HepG2 (cell line): ENCODE data around the gene BCL2. TPM values are rescaled to one million over a fixed set of nuclear protein-coding genes. Genes with fewer than 3 reads are reported as not detected.

Experiments
- ATAC-seq: fragments of 200-7000 bp; cut with Tn5 transposase; 3 replicates; pipeline ENCODE4 v1.9.1; 2020; ENCODE audit warnings: mild to moderate bottlenecking, moderate library complexity
- BruUV-seq: library from RNA; stranded (reverse); fragments of 400-500 nt; replicated peaks from 2 replicates; lab custom pipeline; 2021; lab: Mats Ljungman, UMichigan
- CTCF ChIA-PET: fragments of 300-600 bp; formaldehyde crosslinking; extraction: SDS; loops from one replicate; lab custom pipeline; 2021; ENCODE audit warnings: low total read pairs, inconsistent platforms, low intra/inter-chr PET ratio; lab: Yijun Ruan, JAX
- POLR2A ChIA-PET: fragments of 350-600 bp; sonication (Branson Sonifier 250); formaldehyde crosslinking; loops from one replicate; lab custom pipeline; 2020; ENCODE audit warnings: antibody characterized with exemption, inconsistent platforms; lab: Yijun Ruan, JAX
- DNase-seq: peaks from one replicate; pipeline ENCODE4 v3.0.0-alpha.2; 2015; ENCODE audit warnings: low spot score
- FAIRE-seq: peaks from 3 replicates; lab custom pipeline; 2011; peaks lifted over from hg19 to GRCh38; lab: Jason Lieb, UNC
- H2AFZ ChIP-seq: one replicate; pipeline ENCODE4 v1.6.1; 2011; ENCODE audit warnings: low read length, inconsistent platforms
- H3K27ac ChIP-seq: fragments of 300-600 bp; 3 replicates; pipeline ENCODE4 v1.8.0; 2011; ENCODE audit warnings: mixed run types, mild to moderate bottlenecking, mixed read lengths, low read length, inconsistent platforms; ENCODE audit not compliant: insufficient read depth; ENCODE audit errors: extremely low read length
- H3K27me3 ChIP-seq, 2 experiments: fragments of 200-600 bp in 1 of 2; 2 replicates in 1 of 2; 3 replicates in 1 of 2; pipeline versions ENCODE4 v1.6.0 to v1.8.0; 2011; ENCODE audit warnings: low read length in 2 of 2, mild to moderate bottlenecking in 2 of 2, moderate library complexity in 2 of 2, inconsistent platforms in 1 of 2; ENCODE audit not compliant: insufficient read depth in 2 of 2, control insufficient read depth in 1 of 2
- H3K36me3 ChIP-seq, 2 experiments: fragments of 200-600 bp in 1 of 2; replicated peaks in 1 of 2; 2 replicates in 1 of 2; 3 replicates in 1 of 2; pipeline versions ENCODE4 v1.5.1 to v1.8.0; 2011; ENCODE audit warnings: low read length in 2 of 2, inconsistent platforms in 1 of 2; ENCODE audit not compliant: insufficient read depth in 2 of 2, control insufficient read depth in 1 of 2
- H3K4me1 ChIP-seq: 2 replicates; pipeline ENCODE4 v1.5.1; 2012; ENCODE audit warnings: low read length, inconsistent platforms; ENCODE audit not compliant: insufficient read depth
- H3K4me2 ChIP-seq: 2 replicates; pipeline ENCODE4 v1.6.0; 2011; ENCODE audit warnings: low read depth, low read length, inconsistent platforms
- H3K4me3 ChIP-seq, 3 experiments: fragments of 200-600 bp in 1 of 3; sonication (generic), shearing (Covaris generic) in 1 of 3; replicated peaks in 1 of 3; 2 replicates each; pipeline ENCODE4 v1.5.1; 2011 to 2016; ENCODE audit warnings: low read length in 3 of 3, inconsistent platforms in 2 of 3, low read depth in 2 of 3, mild to moderate bottlenecking in 2 of 3, control low read depth in 1 of 3, mixed read lengths in 1 of 3; ENCODE audit not compliant: insufficient read depth in 1 of 3
- H3K79me2 ChIP-seq: one replicate; pipeline ENCODE4 v1.6.1; 2011; ENCODE audit warnings: low read length, inconsistent platforms; ENCODE audit not compliant: insufficient read depth
- H3K9ac ChIP-seq: 2 replicates; pipeline ENCODE4 v1.6.0; 2011; ENCODE audit warnings: mild to moderate bottlenecking, low read depth, low read length, inconsistent platforms; ENCODE audit not compliant: insufficient read depth
- H3K9me3 ChIP-seq: 2 replicates; pipeline ENCODE4 v1.5.1; 2012; ENCODE audit warnings: mild to moderate bottlenecking, low read length
- H4K20me1 ChIP-seq: 2 replicates; pipeline ENCODE4 v1.6.0; 2011; ENCODE audit warnings: inconsistent platforms, mild to moderate bottlenecking, low read length, moderate library complexity; ENCODE audit not compliant: insufficient read depth
- ATF1 ChIP-seq: IDR thresholded peaks from 2 replicates; pipeline ENCODE4 v1.6.1; 2016; ENCODE audit warnings: mild to moderate bottlenecking, control low read depth
- CREB1 ChIP-seq, 2 experiments: fragments of 450-650 bp in 1 of 2; IDR thresholded peaks; 2 replicates each; pipeline ENCODE4 v1.6.1; 2016 to 2017; ENCODE audit warnings: control low read depth in 1 of 2, mild to moderate bottlenecking in 1 of 2, missing compliant biosample characterization in 1 of 2, missing genetic modification characterization in 1 of 2
- NCOA1 ChIP-seq: sonication (generic); formaldehyde crosslinking; IDR thresholded peaks from 2 replicates; pipeline ENCODE4 v1.9.0; 2021; ENCODE audit warnings: missing genetic modification reagents
- TBX3 ChIP-seq: fragments of 450-650 bp; IDR thresholded peaks from 2 replicates; pipeline ENCODE4 v1.6.1; 2017; ENCODE audit warnings: antibody characterized with exemption, mild to moderate bottlenecking, inconsistent platforms, borderline replicate concordance
- ZBTB39 ChIP-seq: sonication (generic); formaldehyde crosslinking; IDR thresholded peaks from 2 replicates; pipeline ENCODE4 v1.5.0; 2020; ENCODE audit warnings: missing genetic modification reagents
- ZNF101 ChIP-seq: sonication (generic); formaldehyde crosslinking; IDR thresholded peaks from 2 replicates; pipeline ENCODE4 v1.4.0; 2020; ENCODE audit warnings: mild to moderate bottlenecking, low read depth, missing genetic modification reagents, borderline replicate concordance
- ZNF296 ChIP-seq: sonication (generic); formaldehyde crosslinking; conservative IDR thresholded peaks from 2 replicates; pipeline ENCODE4 v1.5.0; 2020; ENCODE audit warnings: mild to moderate bottlenecking, missing genetic modification reagents
- ZNF572 ChIP-seq: sonication (generic); formaldehyde crosslinking; IDR thresholded peaks from 2 replicates; pipeline ENCODE4 v1.5.1; 2020; ENCODE audit warnings: mild to moderate bottlenecking, missing genetic modification reagents
- ZNF674 ChIP-seq: sonication (generic); formaldehyde crosslinking; IDR thresholded peaks from 2 replicates; pipeline ENCODE4 v1.5.0; 2020; ENCODE audit warnings: low read depth, mild to moderate bottlenecking, missing genetic modification reagents
- ZNF781 ChIP-seq: sonication (generic); formaldehyde crosslinking; IDR thresholded peaks from 2 replicates; pipeline ENCODE4 v1.5.1; 2020; ENCODE audit warnings: borderline replicate concordance, mild to moderate bottlenecking, missing genetic modification reagents; ENCODE audit errors: not compliant biosample characterization
- WGBS: methylation state at CpG from one replicate; pipeline ENCODE4 v1.1.6; 2017; ENCODE audit warnings: low lambda C conversion rate; 5-methylcytosine and 5-hydroxymethylcytosine counted together
- in situ Hi-C: cut with HindIII; loops from 2 replicates; pipeline ENCODE4 v1.10.0; 2017; ENCODE audit warnings: low pct_unique_long_range_greater_than_20kb; ENCODE audit not compliant: extremely low pct_ligation_motif_present
- intact Hi-C: fragments of 100-400 bp; cut with micrococcal nuclease; formaldehyde crosslinking; loops from one replicate; pipeline ENCODE4 v1.10.0; 2022; ENCODE audit not compliant: unreplicated experiment
- polyA plus RNA-seq, 8 experiments: library from polyadenylated mRNA; depleted of rRNA in 3 of 8; stranded (reverse) in 7 of 8; unstranded in 1 of 8; fragments of >200 nt; fragmentation: Illumina TruSeq in 4 of 8; extraction: Trizol in 4 of 8; gene quantifications; 2 replicates each; pipeline versions ENCODE4 v1.2.1 to v1.2.3, GENCODE V29; 2011 to 2016; ENCODE audit warnings: low read depth in 4 of 8, missing spikeins in 1 of 8, mixed read lengths in 1 of 8; ENCODE audit not compliant: insufficient read depth in 1 of 8
- total RNA-seq, 5 experiments: library from RNA; depleted of rRNA; stranded (reverse); fragments of >200 nt; fragmentation: Illumina TruSeq; extraction: Trizol; gene quantifications; 2 replicates each; pipeline ENCODE4 v1.2.3, GENCODE V29; 2016; ENCODE audit warnings: low read depth in 1 of 5
- TF ChIP-seq, protein P1 (sequence below): sonication (generic); formaldehyde crosslinking; IDR thresholded peaks from 2 replicates; pipeline ENCODE4 v1.4.0; 2020; ENCODE audit warnings: missing genetic modification reagents, borderline replicate concordance

Gene BCL2
- total and polyA plus RNA-seq, 2 of the 13 experiments (the other 11 are each of a cell fraction or from before 2014, with no cell fraction given), result 0.07 to 0.53 TPM

GRCh38 chr18:63146828-63147409, 172.7 kb downstream of the BCL2 start:
- Histone ChIP-seq H3K27ac (no peak overlapping the region), H3K79me2 (no peaks in the 10 kb centered on the region), H3K4me3 (no peak overlapping the region), H3K9me3 (no peaks in the 10 kb centered on the region), H2AFZ (no peak overlapping the region), H3K9ac (no peak overlapping the region), H3K4me1 (no peaks in the 10 kb centered on the region), H3K27me3 (peaks cover 3 to 72% of the 10 kb centered on the region in 2 experiments; a peak in 4 of 5 replicates), H3K4me2 (no peak overlapping the region), H3K36me3 (no peaks in the 10 kb centered on the region), H4K20me1 (no peaks in the 10 kb centered on the region)
- CTCF ChIA-PET, result no interaction called here
- no TSS peak for BruUV-seq
- in situ Hi-C loops (no loop called here), intact Hi-C loops (no loop called here)
- ATAC-seq (no peak), DNase-seq (no peak), FAIRE-seq (no peak)
- POLR2A ChIA-PET, result no interaction called here
- WGBS, result 26% methylated on average over 7 of the region's 7 CpGs
- TF ChIP-seq TBX3, result no peak
- no peak for TF ChIP-seq NCOA1 (CRISPR knock-in tag)
- TF ChIP-seq CREB1 (IDR thresholded peaks at IDR 0.05), result 0 out of 2 replicates have a peak, but pooled peaks have one; percentile 10
- no peak for TF ChIP-seq CREB1 (CRISPR knock-in tag; IDR thresholded peaks at IDR 0.05)
- no peak for TF ChIP-seq ZNF296
- no peak for TF ChIP-seq ZNF572 (CRISPR knock-in tag)

GRCh38 chr18:63145851-63146555, 173.6 kb downstream of the BCL2 start:
- in situ Hi-C loops, result no loop called here
- ATAC-seq, result no peak
- CTCF ChIA-PET, result no interaction called here
- no peak for TF ChIP-seq ZNF781 (CRISPR knock-in tag)
- TF ChIP-seq ZNF101, result no peak
- TF ChIP-seq ATF1 (CRISPR knock-in tag), result no peak
- no peak for TF ChIP-seq ZNF674 (CRISPR knock-in tag)
- TF ChIP-seq, protein P1, sequence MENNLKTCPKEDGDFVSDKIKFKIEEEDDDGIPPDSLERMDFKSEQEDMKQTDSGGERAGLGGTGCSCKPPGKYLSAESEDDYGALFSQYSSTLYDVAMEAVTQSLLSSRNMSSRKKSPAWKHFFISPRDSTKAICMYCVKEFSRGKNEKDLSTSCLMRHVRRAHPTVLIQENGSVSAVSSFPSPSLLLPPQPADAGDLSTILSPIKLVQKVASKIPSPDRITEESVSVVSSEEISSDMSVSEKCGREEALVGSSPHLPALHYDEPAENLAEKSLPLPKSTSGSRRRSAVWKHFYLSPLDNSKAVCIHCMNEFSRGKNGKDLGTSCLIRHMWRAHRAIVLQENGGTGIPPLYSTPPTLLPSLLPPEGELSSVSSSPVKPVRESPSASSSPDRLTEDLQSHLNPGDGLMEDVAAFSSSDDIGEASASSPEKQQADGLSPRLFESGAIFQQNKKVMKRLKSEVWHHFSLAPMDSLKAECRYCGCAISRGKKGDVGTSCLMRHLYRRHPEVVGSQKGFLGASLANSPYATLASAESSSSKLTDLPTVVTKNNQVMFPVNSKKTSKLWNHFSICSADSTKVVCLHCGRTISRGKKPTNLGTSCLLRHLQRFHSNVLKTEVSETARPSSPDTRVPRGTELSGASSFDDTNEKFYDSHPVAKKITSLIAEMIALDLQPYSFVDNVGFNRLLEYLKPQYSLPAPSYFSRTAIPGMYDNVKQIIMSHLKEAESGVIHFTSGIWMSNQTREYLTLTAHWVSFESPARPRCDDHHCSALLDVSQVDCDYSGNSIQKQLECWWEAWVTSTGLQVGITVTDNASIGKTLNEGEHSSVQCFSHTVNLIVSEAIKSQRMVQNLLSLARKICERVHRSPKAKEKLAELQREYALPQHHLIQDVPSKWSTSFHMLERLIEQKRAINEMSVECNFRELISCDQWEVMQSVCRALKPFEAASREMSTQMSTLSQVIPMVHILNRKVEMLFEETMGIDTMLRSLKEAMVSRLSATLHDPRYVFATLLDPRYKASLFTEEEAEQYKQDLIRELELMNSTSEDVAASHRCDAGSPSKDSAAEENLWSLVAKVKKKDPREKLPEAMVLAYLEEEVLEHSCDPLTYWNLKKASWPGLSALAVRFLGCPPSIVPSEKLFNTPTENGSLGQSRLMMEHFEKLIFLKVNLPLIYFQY (CRISPR knock-in tag), result no peak
- TF ChIP-seq ZBTB39, result no peak

More at GRCh38 chr18:63145851-63146555, 173.6 kb downstream of the BCL2 start:
- Histone ChIP-seq H3K79me2 (no peaks in the 10 kb centered on the region), H2AFZ (no peak overlapping the region), H3K36me3 (no peaks in the 10 kb centered on the region), H3K4me3 (no peak overlapping the region), H3K27me3 (peaks cover 3 to 67% of the 10 kb centered on the region in 2 experiments), H3K9ac (no peak overlapping the region), H4K20me1 (no peaks in the 10 kb centered on the region), H3K9me3 (no peaks in the 10 kb centered on the region), H3K4me2 (no peak overlapping the region), H3K4me1 (no peaks in the 10 kb centered on the region), H3K27ac (no peak overlapping the region)
- FAIRE-seq (no peak), DNase-seq (no peak)
- WGBS, result 30% methylated on average over 18 of the region's 18 CpGs
- POLR2A ChIA-PET, result no interaction called here
- BruUV-seq, result no TSS peak
- intact Hi-C loops, result no loop called here
